IMR-90 (cell line): ENCODE measurements around the gene UBN1. TPM values are rescaled to one million over a fixed set of nuclear protein-coding genes. Genes with fewer than 3 reads are reported as not detected.
A peak's percentile ranks its signal among the peaks of the same experiment; 100 is the strongest.

ENCODE experiments used
- ATAC-seq: fragments of 200-7000 bp; cut with Tn5 transposase; 2 replicates; pipeline ENCODE4 v1.9.1; 2020; ENCODE audit warnings: low read depth, mild to moderate bottlenecking, moderate library complexity
- BruUV-seq: library from RNA; stranded (reverse); fragments of 400-500 nt; replicated peaks from 2 replicates; lab custom pipeline; 2021; lab: Mats Ljungman, UMichigan
- CTCF ChIA-PET: fragments of 300-600 bp; formaldehyde crosslinking; extraction: SDS; loops from one replicate; lab custom pipeline; 2021; ENCODE audit warnings: antibody characterized with exemption; lab: Yijun Ruan, JAX
- POLR2A ChIA-PET: fragments of 300-600 bp; sonication (Branson Sonifier 250); formaldehyde crosslinking; loops from one replicate; lab custom pipeline; 2022; ENCODE audit warnings: antibody characterized with exemption; ENCODE audit not compliant: unreplicated experiment; lab: Charles Lee
- DNase-seq: peaks from one replicate; pipeline ENCODE4 v3.0.0; 2013
- H2AFZ ChIP-seq: replicated peaks from 2 replicates; pipeline ENCODE3; 2013; ENCODE audit warnings: low read length, mild to moderate bottlenecking; ENCODE audit not compliant: poor library complexity
- H2AK5ac ChIP-seq: 2 replicates; pipeline ENCODE4 v1.6.1; 2013; ENCODE audit warnings: low read depth, low read length, inconsistent platforms
- H2AK9ac ChIP-seq: replicated peaks from 2 replicates; pipeline ENCODE3; 2013; ENCODE audit warnings: mild to moderate bottlenecking, low read depth, low read length, moderate library complexity; ENCODE audit not compliant: poor library complexity
- H2BK120ac ChIP-seq: 2 replicates; pipeline ENCODE4 v1.6.1; 2013; ENCODE audit warnings: low read depth, low read length, inconsistent platforms
- H2BK15ac ChIP-seq: 3 replicates; pipeline ENCODE4 v1.6.1; 2013; ENCODE audit warnings: low read depth, low read length, inconsistent platforms
- H2BK20ac ChIP-seq: 2 replicates; pipeline ENCODE4 v1.6.1; 2013; ENCODE audit warnings: low read depth, mild to moderate bottlenecking, inconsistent platforms, low read length, moderate library complexity
- H2BK5ac ChIP-seq: 2 replicates; pipeline ENCODE4 v1.6.1; 2013; ENCODE audit warnings: mild to moderate bottlenecking, low read depth, low read length, inconsistent platforms; ENCODE audit not compliant: poor library complexity, severe bottlenecking
- H3K14ac ChIP-seq: replicated peaks from 2 replicates; pipeline ENCODE4 v1.6.1; 2013; ENCODE audit warnings: low read depth, low read length, inconsistent platforms
- H3K18ac ChIP-seq: 2 replicates; pipeline ENCODE4 v1.6.1; 2013; ENCODE audit warnings: low read depth, low read length, control low read depth
- H3K23ac ChIP-seq: 2 replicates; pipeline ENCODE4 v1.6.1; 2013; ENCODE audit warnings: low read depth, low read length, inconsistent platforms
- H3K27ac ChIP-seq: 2 replicates; pipeline ENCODE4 v1.5.1; 2013; ENCODE audit warnings: mild to moderate bottlenecking, control low read depth, low read length; ENCODE audit not compliant: insufficient read depth
- H3K27me3 ChIP-seq: 2 replicates; pipeline ENCODE4 v1.6.1; 2013; ENCODE audit warnings: low read length; ENCODE audit not compliant: control insufficient read depth, insufficient read depth
- H3K36me3 ChIP-seq: 2 replicates; pipeline ENCODE4 v1.6.1; 2013; ENCODE audit warnings: low read length, mixed read lengths; ENCODE audit not compliant: control insufficient read depth, insufficient read depth
- H3K4ac ChIP-seq: 2 replicates; pipeline ENCODE4 v1.6.1; 2013; ENCODE audit warnings: low read depth, low read length, inconsistent platforms
- H3K4me1 ChIP-seq: 2 replicates; pipeline ENCODE4 v1.6.1; 2013; ENCODE audit warnings: low read length, mixed read lengths; ENCODE audit not compliant: control insufficient read depth, insufficient read depth
- H3K4me2 ChIP-seq: 2 replicates; pipeline ENCODE4 v1.6.1; 2013; ENCODE audit warnings: low read depth, mild to moderate bottlenecking, control low read depth, low read length, moderate library complexity
- H3K4me3 ChIP-seq: 2 replicates; pipeline ENCODE4 v1.5.1; 2013; ENCODE audit warnings: low read depth, mild to moderate bottlenecking, control low read depth, low read length, moderate library complexity; ENCODE audit not compliant: insufficient read depth
- H3K56ac ChIP-seq: 2 replicates; pipeline ENCODE4 v1.6.1; 2013; ENCODE audit warnings: low read length, inconsistent platforms; ENCODE audit not compliant: insufficient read depth; ENCODE audit errors: extremely low read depth
- H3K79me1 ChIP-seq, 2 experiments: 2 replicates each; pipeline ENCODE4 v1.6.1; 2013; ENCODE audit warnings: low read length in 2 of 2, inconsistent platforms in 1 of 2, low read depth in 1 of 2
- H3K9ac ChIP-seq: 2 replicates; pipeline ENCODE4 v1.6.1; 2013; ENCODE audit warnings: low read depth, low read length, control low read depth
- H3K9me1 ChIP-seq: 2 replicates; pipeline ENCODE4 v1.6.1; 2013; ENCODE audit warnings: low read length, inconsistent platforms; ENCODE audit not compliant: insufficient read depth
- H3K9me3 ChIP-seq: 2 replicates; pipeline ENCODE4 v1.6.1; 2013; ENCODE audit warnings: low read length; ENCODE audit not compliant: control insufficient read depth, insufficient read depth
- H4K20me1 ChIP-seq: 2 replicates; pipeline ENCODE4 v1.6.1; 2013; ENCODE audit warnings: low read length, inconsistent platforms; ENCODE audit not compliant: insufficient read depth
- H4K5ac ChIP-seq: 2 replicates; pipeline ENCODE4 v1.6.1; 2013; ENCODE audit warnings: mild to moderate bottlenecking, low read depth, low read length, control low read depth
- H4K8ac ChIP-seq, 2 experiments: 2 replicates each; pipeline ENCODE4 v1.6.1; 2013; ENCODE audit warnings: low read depth in 2 of 2, low read length in 2 of 2, control low read depth in 1 of 2, inconsistent platforms in 1 of 2
- H4K91ac ChIP-seq: 2 replicates; pipeline ENCODE4 v1.6.1; 2013; ENCODE audit warnings: low read depth, low read length, inconsistent platforms; ENCODE audit not compliant: insufficient read depth
- CEBPB ChIP-seq: IDR thresholded peaks from 2 replicates; pipeline ENCODE4 v1.6.1; 2012; ENCODE audit warnings: low read depth, low read length, improper control_type of control experiment
- ELK1 ChIP-seq: fragments of 150-350 bp; IDR thresholded peaks from 2 replicates; pipeline ENCODE4 v1.6.1; 2016; ENCODE audit warnings: low read depth, mild to moderate bottlenecking, low read length, moderate library complexity, borderline replicate concordance
- FOS ChIP-seq: fragments of 150-350 bp; IDR thresholded peaks from 2 replicates; pipeline ENCODE4 v1.6.1; 2016; ENCODE audit warnings: low read depth, low read length
- WGBS, 2 experiments: methylation state at CpG; one replicate each; pipeline versions ENCODE4 v1.1.5 to v1.1.7; 2013; ENCODE audit warnings: missing lambda C conversion rate in 2 of 2; ENCODE audit not compliant: insufficient read length in 1 of 2; ENCODE audit errors: extremely low coverage in 2 of 2; 5-methylcytosine and 5-hydroxymethylcytosine counted together
- dilution Hi-C: fragments of 300-500 bp; cut with HindIII; formaldehyde crosslinking; loops from one replicate; pipeline ENCODE4 v1.14.3; 2018; ENCODE audit warnings: low sequenced_read_pairs; ENCODE audit not compliant: unreplicated experiment
- in situ Hi-C: fragments of 300-500 bp; cut with MboI; formaldehyde crosslinking; loops from 3 replicates; pipeline ENCODE4 v1.14.3; 2019; ENCODE audit warnings: low sequenced_read_pairs, inconsistent platforms, mixed read lengths
- intact Hi-C: fragments of 100-400 bp; cut with micrococcal nuclease; formaldehyde crosslinking; loops from 2 replicates; pipeline ENCODE4 v1.10.0; 2022
- polyA plus RNA-seq, 3 experiments: library from polyadenylated mRNA; depleted of rRNA; stranded (reverse); fragments of >200 nt; gene quantifications; 2 replicates each; pipeline ENCODE4 v1.2.3, GENCODE V29; 2012; ENCODE audit warnings: low replicate concordance in 1 of 3
- total RNA-seq: library from RNA; depleted of rRNA; stranded (reverse); fragments of >200 nt; gene quantifications from 2 replicates; pipeline ENCODE4 v1.2.3, GENCODE V29; 2012
- TF ChIP-seq, protein P1 (sequence below): conservative IDR thresholded peaks from 2 replicates; pipeline ENCODE4 v1.5.1; 2012; ENCODE audit warnings: mild to moderate bottlenecking, low read depth, low read length, improper control_type of control experiment

The UBN1 gene
- total and polyA plus RNA-seq, 2 of the 4 experiments (the other 2 are of a cell fraction) = 5.7 to 16.3 TPM

GRCh38 chr16:4891097-4891885 lies 44.0 kb downstream of the UBN1 start:
- H3K9me3 ChIP-seq = no peaks in the 10 kb centered on the region
- ChIA-PET POLR2A (no interaction called here), CTCF (interaction anchor here (0.7 kb wide), 1 partner anchor 28 kb away, joined by 3 read pairs; no protein-coding TSS in a partner anchor)
- H3K18ac ChIP-seq = no peak overlapping the region
- no peak overlapping the region for H2BK15ac ChIP-seq
- in situ Hi-C loops (no loop called here), intact Hi-C loops (no loop called here), dilution Hi-C loops (no loop called here)
- H4K91ac ChIP-seq = no peak overlapping the region
- H2AK5ac ChIP-seq = no peak overlapping the region
- BruUV-seq = no TSS peak
- H3K4me2 ChIP-seq = no peak overlapping the region
- TF ChIP-seq, protein P1, sequence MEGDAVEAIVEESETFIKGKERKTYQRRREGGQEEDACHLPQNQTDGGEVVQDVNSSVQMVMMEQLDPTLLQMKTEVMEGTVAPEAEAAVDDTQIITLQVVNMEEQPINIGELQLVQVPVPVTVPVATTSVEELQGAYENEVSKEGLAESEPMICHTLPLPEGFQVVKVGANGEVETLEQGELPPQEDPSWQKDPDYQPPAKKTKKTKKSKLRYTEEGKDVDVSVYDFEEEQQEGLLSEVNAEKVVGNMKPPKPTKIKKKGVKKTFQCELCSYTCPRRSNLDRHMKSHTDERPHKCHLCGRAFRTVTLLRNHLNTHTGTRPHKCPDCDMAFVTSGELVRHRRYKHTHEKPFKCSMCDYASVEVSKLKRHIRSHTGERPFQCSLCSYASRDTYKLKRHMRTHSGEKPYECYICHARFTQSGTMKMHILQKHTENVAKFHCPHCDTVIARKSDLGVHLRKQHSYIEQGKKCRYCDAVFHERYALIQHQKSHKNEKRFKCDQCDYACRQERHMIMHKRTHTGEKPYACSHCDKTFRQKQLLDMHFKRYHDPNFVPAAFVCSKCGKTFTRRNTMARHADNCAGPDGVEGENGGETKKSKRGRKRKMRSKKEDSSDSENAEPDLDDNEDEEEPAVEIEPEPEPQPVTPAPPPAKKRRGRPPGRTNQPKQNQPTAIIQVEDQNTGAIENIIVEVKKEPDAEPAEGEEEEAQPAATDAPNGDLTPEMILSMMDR = no peak
- TF ChIP-seq FOS (no peak), ELK1 (no peak), CEBPB (no peak)
- DNase-seq (no peak), ATAC-seq (no peak)
- no peak overlapping the region for H2BK5ac ChIP-seq
- no peak overlapping the region for H3K27ac ChIP-seq
- H3K56ac ChIP-seq = no peak overlapping the region
- H3K4me1 ChIP-seq = peaks cover 8% of the 10 kb centered on the region
- H2AK9ac ChIP-seq = no peak overlapping the region
- no peak overlapping the region for H2BK20ac ChIP-seq
- peak overlapping the region; percentile 37 for H2AFZ ChIP-seq
- peaks cover 2% of the 10 kb centered on the region; the same call in 1 of the 2 replicates for H3K9me1 ChIP-seq
- H3K4ac ChIP-seq = no peak overlapping the region
- no peak overlapping the region for H2BK120ac ChIP-seq
- peaks cover 9% of the 10 kb centered on the region for H3K36me3 ChIP-seq
- no peak overlapping the region for H3K4me3 ChIP-seq
- no peak overlapping the region for H3K14ac ChIP-seq
- H3K79me1 ChIP-seq = no peaks in the 10 kb centered on the region
- no peak overlapping the region for H4K5ac ChIP-seq
- H3K23ac ChIP-seq = no peak overlapping the region
- no peak overlapping the region for H4K8ac ChIP-seq
- H4K20me1 ChIP-seq = no peaks in the 10 kb centered on the region; the same call in 1 of the 2 replicates
- WGBS, 2 experiments = 91% methylated on average over 9 of the region's 16 CpGs; no CpG with 5 or more reads in 1 of the 2 experiments
- H3K27me3 ChIP-seq = no peaks in the 10 kb centered on the region
- H3K9ac ChIP-seq = no peak overlapping the region
